IMR-90 (cell line): ENCODE results near the gene NMNAT3. TPM values are rescaled to one million over a fixed set of nuclear protein-coding genes. Genes with fewer than 3 reads are reported as not detected.

Experiments
- ATAC-seq: fragments of 200-7000 bp; cut with Tn5 transposase; 2 replicates; pipeline ENCODE4 v1.9.1; 2020; ENCODE audit warnings: low read depth, mild to moderate bottlenecking, moderate library complexity
- BruUV-seq: library from RNA; stranded (reverse); fragments of 400-500 nt; replicated peaks from 2 replicates; lab custom pipeline; 2021; lab: Mats Ljungman, UMichigan
- CTCF ChIA-PET: fragments of 300-600 bp; formaldehyde crosslinking; extraction: SDS; loops from one replicate; lab custom pipeline; 2021; ENCODE audit warnings: antibody characterized with exemption; lab: Yijun Ruan, JAX
- POLR2A ChIA-PET: fragments of 300-600 bp; sonication (Branson Sonifier 250); formaldehyde crosslinking; loops from one replicate; lab custom pipeline; 2022; ENCODE audit warnings: antibody characterized with exemption; ENCODE audit not compliant: unreplicated experiment; lab: Charles Lee
- DNase-seq: peaks from one replicate; pipeline ENCODE4 v3.0.0; 2013
- H2AFZ ChIP-seq: replicated peaks from 2 replicates; pipeline ENCODE3; 2013; ENCODE audit warnings: low read length, mild to moderate bottlenecking; ENCODE audit not compliant: poor library complexity
- H2AK5ac ChIP-seq: 2 replicates; pipeline ENCODE4 v1.6.1; 2013; ENCODE audit warnings: low read depth, low read length, inconsistent platforms
- H2AK9ac ChIP-seq: replicated peaks from 2 replicates; pipeline ENCODE3; 2013; ENCODE audit warnings: mild to moderate bottlenecking, low read depth, low read length, moderate library complexity; ENCODE audit not compliant: poor library complexity
- H2BK120ac ChIP-seq: 2 replicates; pipeline ENCODE4 v1.6.1; 2013; ENCODE audit warnings: low read depth, low read length, inconsistent platforms
- H2BK15ac ChIP-seq: 3 replicates; pipeline ENCODE4 v1.6.1; 2013; ENCODE audit warnings: low read depth, low read length, inconsistent platforms
- H2BK20ac ChIP-seq: 2 replicates; pipeline ENCODE4 v1.6.1; 2013; ENCODE audit warnings: low read depth, mild to moderate bottlenecking, inconsistent platforms, low read length, moderate library complexity
- H2BK5ac ChIP-seq: 2 replicates; pipeline ENCODE4 v1.6.1; 2013; ENCODE audit warnings: mild to moderate bottlenecking, low read depth, low read length, inconsistent platforms; ENCODE audit not compliant: poor library complexity, severe bottlenecking
- H3K14ac ChIP-seq: replicated peaks from 2 replicates; pipeline ENCODE4 v1.6.1; 2013; ENCODE audit warnings: low read depth, low read length, inconsistent platforms
- H3K18ac ChIP-seq: 2 replicates; pipeline ENCODE4 v1.6.1; 2013; ENCODE audit warnings: low read depth, low read length, control low read depth
- H3K23ac ChIP-seq: 2 replicates; pipeline ENCODE4 v1.6.1; 2013; ENCODE audit warnings: low read depth, low read length, inconsistent platforms
- H3K27ac ChIP-seq: 2 replicates; pipeline ENCODE4 v1.5.1; 2013; ENCODE audit warnings: mild to moderate bottlenecking, control low read depth, low read length; ENCODE audit not compliant: insufficient read depth
- H3K27me3 ChIP-seq: 2 replicates; pipeline ENCODE4 v1.6.1; 2013; ENCODE audit warnings: low read length; ENCODE audit not compliant: control insufficient read depth, insufficient read depth
- H3K36me3 ChIP-seq: 2 replicates; pipeline ENCODE4 v1.6.1; 2013; ENCODE audit warnings: low read length, mixed read lengths; ENCODE audit not compliant: control insufficient read depth, insufficient read depth
- H3K4ac ChIP-seq: 2 replicates; pipeline ENCODE4 v1.6.1; 2013; ENCODE audit warnings: low read depth, low read length, inconsistent platforms
- H3K4me1 ChIP-seq: 2 replicates; pipeline ENCODE4 v1.6.1; 2013; ENCODE audit warnings: low read length, mixed read lengths; ENCODE audit not compliant: control insufficient read depth, insufficient read depth
- H3K4me2 ChIP-seq: 2 replicates; pipeline ENCODE4 v1.6.1; 2013; ENCODE audit warnings: low read depth, mild to moderate bottlenecking, control low read depth, low read length, moderate library complexity
- H3K4me3 ChIP-seq: 2 replicates; pipeline ENCODE4 v1.5.1; 2013; ENCODE audit warnings: low read depth, mild to moderate bottlenecking, control low read depth, low read length, moderate library complexity; ENCODE audit not compliant: insufficient read depth
- H3K56ac ChIP-seq: 2 replicates; pipeline ENCODE4 v1.6.1; 2013; ENCODE audit warnings: low read length, inconsistent platforms; ENCODE audit not compliant: insufficient read depth; ENCODE audit errors: extremely low read depth
- H3K79me1 ChIP-seq, 2 experiments: 2 replicates each; pipeline ENCODE4 v1.6.1; 2013; ENCODE audit warnings: low read length in 2 of 2, inconsistent platforms in 1 of 2, low read depth in 1 of 2
- H3K9ac ChIP-seq: 2 replicates; pipeline ENCODE4 v1.6.1; 2013; ENCODE audit warnings: low read depth, low read length, control low read depth
- H3K9me1 ChIP-seq: 2 replicates; pipeline ENCODE4 v1.6.1; 2013; ENCODE audit warnings: low read length, inconsistent platforms; ENCODE audit not compliant: insufficient read depth
- H3K9me3 ChIP-seq: 2 replicates; pipeline ENCODE4 v1.6.1; 2013; ENCODE audit warnings: low read length; ENCODE audit not compliant: control insufficient read depth, insufficient read depth
- H4K20me1 ChIP-seq: 2 replicates; pipeline ENCODE4 v1.6.1; 2013; ENCODE audit warnings: low read length, inconsistent platforms; ENCODE audit not compliant: insufficient read depth
- H4K5ac ChIP-seq: 2 replicates; pipeline ENCODE4 v1.6.1; 2013; ENCODE audit warnings: mild to moderate bottlenecking, low read depth, low read length, control low read depth
- H4K8ac ChIP-seq, 2 experiments: 2 replicates each; pipeline ENCODE4 v1.6.1; 2013; ENCODE audit warnings: low read depth in 2 of 2, low read length in 2 of 2, control low read depth in 1 of 2, inconsistent platforms in 1 of 2
- H4K91ac ChIP-seq: 2 replicates; pipeline ENCODE4 v1.6.1; 2013; ENCODE audit warnings: low read depth, low read length, inconsistent platforms; ENCODE audit not compliant: insufficient read depth
- BHLHE40 ChIP-seq: fragments of 150-350 bp; IDR thresholded peaks from 2 replicates; pipeline ENCODE4 v1.6.1; 2016; ENCODE audit warnings: mild to moderate bottlenecking, low read depth, low read length
- CEBPB ChIP-seq: IDR thresholded peaks from 2 replicates; pipeline ENCODE4 v1.6.1; 2012; ENCODE audit warnings: low read depth, low read length, improper control_type of control experiment
- CHD1 ChIP-seq: IDR thresholded peaks from 2 replicates; pipeline ENCODE4 v1.6.1; 2012; ENCODE audit warnings: low read depth, low read length, improper control_type of control experiment
- FOS ChIP-seq: fragments of 150-350 bp; IDR thresholded peaks from 2 replicates; pipeline ENCODE4 v1.6.1; 2016; ENCODE audit warnings: low read depth, low read length
- MAZ ChIP-seq: IDR thresholded peaks from 2 replicates; pipeline ENCODE4 v1.6.1; 2012; ENCODE audit warnings: low read depth, mild to moderate bottlenecking, low read length, improper control_type of control experiment, moderate library complexity, borderline replicate concordance
- MXI1 ChIP-seq: IDR thresholded peaks from 2 replicates; pipeline ENCODE4 v1.6.1; 2012; ENCODE audit warnings: low read depth, mild to moderate bottlenecking, low read length, moderate library complexity, borderline replicate concordance
- NFE2L2 ChIP-seq: fragments of 150-350 bp; IDR thresholded peaks from 2 replicates; pipeline ENCODE4 v1.6.1; 2016; ENCODE audit warnings: low read depth, mild to moderate bottlenecking, low read length
- POLR2A ChIP-seq: IDR thresholded peaks from 2 replicates; pipeline ENCODE4 v1.6.1; 2012; ENCODE audit warnings: mild to moderate bottlenecking, low read depth, low read length
- RAD21 ChIP-seq: IDR thresholded peaks from 2 replicates; pipeline ENCODE4 v1.6.1; 2012; ENCODE audit warnings: low read length, improper control_type of control experiment
- RFX5 ChIP-seq: IDR thresholded peaks from 2 replicates; pipeline ENCODE4 v1.8.0; 2012; ENCODE audit warnings: low read depth, mild to moderate bottlenecking, low read length, moderate library complexity
- SMC3 ChIP-seq: fragments of 150-350 bp; IDR thresholded peaks from 2 replicates; pipeline ENCODE4 v1.6.1; 2016; ENCODE audit warnings: low read depth, mild to moderate bottlenecking, antibody characterized with exemption, low read length, moderate library complexity
- USF2 ChIP-seq: fragments of 150-350 bp; IDR thresholded peaks from 2 replicates; pipeline ENCODE4 v1.6.1; 2017; ENCODE audit warnings: mild to moderate bottlenecking, antibody characterized with exemption, low read length, low read depth
- WGBS, 2 experiments: methylation state at CpG; one replicate each; pipeline versions ENCODE4 v1.1.5 to v1.1.7; 2013; ENCODE audit warnings: missing lambda C conversion rate in 2 of 2; ENCODE audit not compliant: insufficient read length in 1 of 2; ENCODE audit errors: extremely low coverage in 2 of 2; 5-methylcytosine and 5-hydroxymethylcytosine counted together
- dilution Hi-C: fragments of 300-500 bp; cut with HindIII; formaldehyde crosslinking; loops from one replicate; pipeline ENCODE4 v1.14.3; 2018; ENCODE audit warnings: low sequenced_read_pairs; ENCODE audit not compliant: unreplicated experiment
- in situ Hi-C: fragments of 300-500 bp; cut with MboI; formaldehyde crosslinking; loops from 3 replicates; pipeline ENCODE4 v1.14.3; 2019; ENCODE audit warnings: low sequenced_read_pairs, inconsistent platforms, mixed read lengths
- intact Hi-C: fragments of 100-400 bp; cut with micrococcal nuclease; formaldehyde crosslinking; loops from 2 replicates; pipeline ENCODE4 v1.10.0; 2022
- polyA plus RNA-seq, 3 experiments: library from polyadenylated mRNA; depleted of rRNA; stranded (reverse); fragments of >200 nt; gene quantifications; 2 replicates each; pipeline ENCODE4 v1.2.3, GENCODE V29; 2012; ENCODE audit warnings: low replicate concordance in 1 of 3
- total RNA-seq: library from RNA; depleted of rRNA; stranded (reverse); fragments of >200 nt; gene quantifications from 2 replicates; pipeline ENCODE4 v1.2.3, GENCODE V29; 2012
- TF ChIP-seq, protein P1 (sequence below): conservative IDR thresholded peaks from 2 replicates; pipeline ENCODE4 v1.5.1; 2012; ENCODE audit warnings: mild to moderate bottlenecking, low read depth, low read length, improper control_type of control experiment
- TF ChIP-seq, protein P2 (sequence below): fragments of 150-350 bp; IDR thresholded peaks from 2 replicates; pipeline ENCODE4 v1.6.1; 2016; ENCODE audit warnings: low read depth, mild to moderate bottlenecking, low read length, moderate library complexity, borderline replicate concordance

The NMNAT3 gene
- total and polyA plus RNA-seq, 2 of the 4 experiments (the other 2 are of a cell fraction) = 0.12 to 0.36 TPM

- TF ChIP-seq FOS = no peak
- no peak for TF ChIP-seq POLR2A
- TF ChIP-seq BHLHE40 = no peak
- TF ChIP-seq RFX5 = no peak
- TF ChIP-seq MAZ = no peak
- TF ChIP-seq, protein P1, sequence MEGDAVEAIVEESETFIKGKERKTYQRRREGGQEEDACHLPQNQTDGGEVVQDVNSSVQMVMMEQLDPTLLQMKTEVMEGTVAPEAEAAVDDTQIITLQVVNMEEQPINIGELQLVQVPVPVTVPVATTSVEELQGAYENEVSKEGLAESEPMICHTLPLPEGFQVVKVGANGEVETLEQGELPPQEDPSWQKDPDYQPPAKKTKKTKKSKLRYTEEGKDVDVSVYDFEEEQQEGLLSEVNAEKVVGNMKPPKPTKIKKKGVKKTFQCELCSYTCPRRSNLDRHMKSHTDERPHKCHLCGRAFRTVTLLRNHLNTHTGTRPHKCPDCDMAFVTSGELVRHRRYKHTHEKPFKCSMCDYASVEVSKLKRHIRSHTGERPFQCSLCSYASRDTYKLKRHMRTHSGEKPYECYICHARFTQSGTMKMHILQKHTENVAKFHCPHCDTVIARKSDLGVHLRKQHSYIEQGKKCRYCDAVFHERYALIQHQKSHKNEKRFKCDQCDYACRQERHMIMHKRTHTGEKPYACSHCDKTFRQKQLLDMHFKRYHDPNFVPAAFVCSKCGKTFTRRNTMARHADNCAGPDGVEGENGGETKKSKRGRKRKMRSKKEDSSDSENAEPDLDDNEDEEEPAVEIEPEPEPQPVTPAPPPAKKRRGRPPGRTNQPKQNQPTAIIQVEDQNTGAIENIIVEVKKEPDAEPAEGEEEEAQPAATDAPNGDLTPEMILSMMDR = no peak
- TF ChIP-seq USF2 = no peak
- no peak for TF ChIP-seq NFE2L2
- TF ChIP-seq RAD21 = no peak
- no peak for TF ChIP-seq CEBPB
- TF ChIP-seq, protein P2, sequence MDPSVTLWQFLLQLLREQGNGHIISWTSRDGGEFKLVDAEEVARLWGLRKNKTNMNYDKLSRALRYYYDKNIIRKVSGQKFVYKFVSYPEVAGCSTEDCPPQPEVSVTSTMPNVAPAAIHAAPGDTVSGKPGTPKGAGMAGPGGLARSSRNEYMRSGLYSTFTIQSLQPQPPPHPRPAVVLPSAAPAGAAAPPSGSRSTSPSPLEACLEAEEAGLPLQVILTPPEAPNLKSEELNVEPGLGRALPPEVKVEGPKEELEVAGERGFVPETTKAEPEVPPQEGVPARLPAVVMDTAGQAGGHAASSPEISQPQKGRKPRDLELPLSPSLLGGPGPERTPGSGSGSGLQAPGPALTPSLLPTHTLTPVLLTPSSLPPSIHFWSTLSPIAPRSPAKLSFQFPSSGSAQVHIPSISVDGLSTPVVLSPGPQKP = no peak
- TF ChIP-seq CHD1 = no peak
- TF ChIP-seq MXI1 = no peak
- TF ChIP-seq SMC3 = no peak
- no peak overlapping the region for H3K14ac ChIP-seq
- no peak overlapping the region for H4K5ac ChIP-seq
- no peaks in the 10 kb centered on the region for H4K20me1 ChIP-seq
- H3K4me3 ChIP-seq = no peak overlapping the region
- H3K36me3 ChIP-seq = no peaks in the 10 kb centered on the region
- no peak overlapping the region for H3K18ac ChIP-seq
- no peak overlapping the region for H3K23ac ChIP-seq
- no peak overlapping the region for H3K27ac ChIP-seq
- no peak overlapping the region for H2BK120ac ChIP-seq
- no peaks in the 10 kb centered on the region for H3K4me1 ChIP-seq
- in situ Hi-C loops = no loop called here
- intact Hi-C loops = no loop called here
- dilution Hi-C loops = no loop called here
- H3K56ac ChIP-seq = no peak overlapping the region
- H3K27me3 ChIP-seq = peaks cover 2% of the 10 kb centered on the region
- no peak overlapping the region for H2BK15ac ChIP-seq
- no peaks in the 10 kb centered on the region for H3K9me1 ChIP-seq
- ChIA-PET POLR2A (no interaction called here), CTCF (no interaction called here)
- no peak overlapping the region for H4K8ac ChIP-seq
- 89% methylated on average over 1 of the region's 4 CpGs; no CpG with 5 or more reads in 1 of the 2 experiments for WGBS, 2 experiments
- ATAC-seq (no peak), DNase-seq (no peak)
- no TSS peak for BruUV-seq
- no peak overlapping the region for H2BK20ac ChIP-seq
- no peak overlapping the region for H2AK9ac ChIP-seq
- no peak overlapping the region for H3K4ac ChIP-seq
- H3K4me2 ChIP-seq = no peak overlapping the region
- no peaks in the 10 kb centered on the region for H3K9me3 ChIP-seq
- no peaks in the 10 kb centered on the region for H3K79me1 ChIP-seq
- H2AFZ ChIP-seq = no peak overlapping the region
- H3K9ac ChIP-seq = no peak overlapping the region
- H4K91ac ChIP-seq = no peak overlapping the region
- H2BK5ac ChIP-seq = no peak overlapping the region
- no peak overlapping the region for H2AK5ac ChIP-seq
Observed at GRCh38 chr3:139552632-139553365, 125.0 kb downstream of the NMNAT3 start.
